Gastroesophageal sphincter (tissue), 3 donors: ENCODE data around the gene DEDD.

Source experiments
- CTCF ChIP-seq, 4 experiments: fragments of 200-600 bp in 2 of 4; fragments of 450-650 bp in 2 of 4; sonication (generic) in 1 of 4; IDR thresholded peaks; one replicate each; pipeline ENCODE4 v1.5.1; 2017 to 2019; ENCODE audit warnings: antibody characterized with exemption in 4 of 4, mild to moderate bottlenecking in 2 of 4, moderate library complexity in 2 of 4
- EP300 ChIP-seq: sonication (generic); formaldehyde crosslinking; IDR thresholded peaks from one replicate; pipeline ENCODE4 v1.6.1; 2017; ENCODE audit warnings: antibody characterized with exemption, mild to moderate bottlenecking
- POLR2A ChIP-seq, 2 donors: fragments of 450-650 bp; IDR thresholded peaks; one replicate each; pipeline ENCODE4 v1.6.1; 2017; ENCODE audit warnings: antibody characterized with exemption in 2 of 2, mild to moderate bottlenecking in 2 of 2, moderate library complexity in 1 of 2
- POLR2AphosphoS5 ChIP-seq: sonication (generic); formaldehyde crosslinking; IDR thresholded peaks from one replicate; pipeline ENCODE4 v1.6.1; 2017; ENCODE audit warnings: antibody characterized with exemption

DNA sequence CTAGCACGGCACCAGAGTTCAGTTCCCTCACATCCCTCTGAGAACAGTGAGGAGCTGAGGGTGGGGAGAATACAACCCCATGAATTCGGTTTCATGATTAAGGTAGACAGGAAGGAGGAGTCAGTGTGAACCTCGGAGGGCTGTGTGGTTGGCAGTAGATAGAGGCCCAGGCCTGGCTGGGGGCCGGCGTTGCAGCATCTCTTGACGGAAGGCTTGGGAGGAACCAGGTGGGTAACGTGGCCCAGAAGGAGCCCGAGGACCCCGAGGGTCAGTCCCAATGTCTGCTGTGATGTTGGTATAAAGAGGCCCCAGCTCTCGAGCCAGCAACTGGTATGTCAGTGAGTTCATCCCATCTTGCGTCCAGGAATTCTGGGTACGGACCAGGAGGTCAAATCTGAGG, 39.2 kb upstream of the DEDD start:
- TF ChIP-seq CTCF (IDR thresholded peaks at IDR 0.05), result no peak
- no peak for TF ChIP-seq POLR2AphosphoS5
- no peak for TF ChIP-seq POLR2A (IDR thresholded peaks at IDR 0.05)
- TF ChIP-seq EP300, result no peak
